H1 (cell line): Measurements from ENCODE around the gene CIBAR2.

ENCODE experiments used
- EZH2 ChIP-seq: fragments of 200-600 bp; sonication (generic); IDR thresholded peaks from 2 replicates; pipeline ENCODE4 v1.7.1; 2012; ENCODE audit warnings: low read depth, mild to moderate bottlenecking, moderate library complexity, low read length, inconsistent platforms; ENCODE audit not compliant: severe bottlenecking
- HDAC2 ChIP-seq, 2 experiments: fragments of 300-600 bp in 1 of 2; sonication (generic) in 1 of 2; IDR thresholded peaks; 2 replicates each; pipeline ENCODE4 v1.6.1; 2011 to 2012; ENCODE audit warnings: low read depth in 2 of 2, low read length in 2 of 2, mild to moderate bottlenecking in 2 of 2, moderate library complexity in 2 of 2, borderline replicate concordance in 1 of 2, inconsistent platforms in 1 of 2
- KDM1A ChIP-seq: fragments of 200-600, 300-600 bp; sonication (generic); IDR thresholded peaks from 2 replicates; pipeline ENCODE4 v1.7.1; 2016; ENCODE audit warnings: mild to moderate bottlenecking, low read length, borderline replicate concordance
- MAFK ChIP-seq: IDR thresholded peaks from 2 replicates; pipeline ENCODE4 v1.6.1; 2012; ENCODE audit warnings: low read depth, mild to moderate bottlenecking, improper control_type of control experiment, low read length
- POLR2AphosphoS5 ChIP-seq: IDR thresholded peaks from 2 replicates; pipeline ENCODE4 v1.6.1; 2011; ENCODE audit warnings: low read depth, low read length
- RNF2 ChIP-seq: fragments of 200-900, 300-1000 bp; sonication (generic); IDR thresholded peaks from 2 replicates; pipeline ENCODE4 v1.7.1; 2016; ENCODE audit warnings: borderline replicate concordance, low read depth, mild to moderate bottlenecking, antibody characterized with exemption, low read length; ENCODE audit not compliant: poor library complexity, severe bottlenecking; ENCODE audit errors: missing control alignments
- SIN3A ChIP-seq, 2 experiments: IDR thresholded peaks in 1 of 2; conservative IDR thresholded peaks in 1 of 2; 2 replicates each; pipeline ENCODE4 v1.6.1; 2011 to 2012; ENCODE audit warnings: low read length in 2 of 2, improper control_type of control experiment in 1 of 2, low read depth in 1 of 2, mild to moderate bottlenecking in 1 of 2
- TF ChIP-seq, protein P1 (sequence below), 3 experiments: IDR thresholded peaks; 1 replicate in 2 of 3; 2 replicates in 1 of 3; pipeline versions ENCODE4 v1.5.1 to v1.6.1; 2011; ENCODE audit warnings: low read length in 3 of 3, mild to moderate bottlenecking in 3 of 3, inconsistent platforms in 2 of 3, low read depth in 1 of 3, moderate library complexity in 1 of 3; ENCODE audit not compliant: insufficient read depth in 1 of 3; ENCODE audit errors: control extremely low read depth in 1 of 3

DNA sequence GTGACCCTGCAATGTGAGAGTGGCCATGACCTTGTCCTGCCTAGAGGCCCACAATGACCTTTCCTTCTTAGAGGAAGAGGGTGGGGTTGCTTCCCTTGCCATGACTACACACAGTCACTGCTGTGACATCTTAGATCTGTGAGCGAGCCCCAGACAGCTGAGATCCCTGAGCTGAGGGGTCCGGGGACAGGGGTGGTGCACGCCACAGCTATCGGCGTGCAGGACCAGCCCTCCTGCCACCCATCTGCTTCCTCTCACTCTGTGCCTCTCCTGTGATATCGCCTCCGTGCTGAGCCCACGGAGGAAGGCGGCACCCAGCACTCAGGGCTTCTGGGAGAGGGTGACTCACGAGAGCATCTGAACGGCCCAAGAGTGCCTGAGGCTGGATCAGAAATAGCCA lies 49.4 kb downstream of the CIBAR2 start:
- TF ChIP-seq EZH2, result no peak
- TF ChIP-seq KDM1A, result no peak
- TF ChIP-seq, protein P1, sequence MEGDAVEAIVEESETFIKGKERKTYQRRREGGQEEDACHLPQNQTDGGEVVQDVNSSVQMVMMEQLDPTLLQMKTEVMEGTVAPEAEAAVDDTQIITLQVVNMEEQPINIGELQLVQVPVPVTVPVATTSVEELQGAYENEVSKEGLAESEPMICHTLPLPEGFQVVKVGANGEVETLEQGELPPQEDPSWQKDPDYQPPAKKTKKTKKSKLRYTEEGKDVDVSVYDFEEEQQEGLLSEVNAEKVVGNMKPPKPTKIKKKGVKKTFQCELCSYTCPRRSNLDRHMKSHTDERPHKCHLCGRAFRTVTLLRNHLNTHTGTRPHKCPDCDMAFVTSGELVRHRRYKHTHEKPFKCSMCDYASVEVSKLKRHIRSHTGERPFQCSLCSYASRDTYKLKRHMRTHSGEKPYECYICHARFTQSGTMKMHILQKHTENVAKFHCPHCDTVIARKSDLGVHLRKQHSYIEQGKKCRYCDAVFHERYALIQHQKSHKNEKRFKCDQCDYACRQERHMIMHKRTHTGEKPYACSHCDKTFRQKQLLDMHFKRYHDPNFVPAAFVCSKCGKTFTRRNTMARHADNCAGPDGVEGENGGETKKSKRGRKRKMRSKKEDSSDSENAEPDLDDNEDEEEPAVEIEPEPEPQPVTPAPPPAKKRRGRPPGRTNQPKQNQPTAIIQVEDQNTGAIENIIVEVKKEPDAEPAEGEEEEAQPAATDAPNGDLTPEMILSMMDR (IDR thresholded peaks at IDR 0.05; ENCODE audit: control extremely low read depth in 1 of 3, insufficient read depth in 1 of 3, low read depth in 1 of 3, low read length in 3 of 3), result no peak
- TF ChIP-seq HDAC2 (IDR thresholded peaks at IDR 0.05; ENCODE audit: borderline replicate concordance in 1 of 2, low read depth in 2 of 2, low read length in 2 of 2), result no peak
- TF ChIP-seq RNF2, result no peak
- no peak for TF ChIP-seq POLR2AphosphoS5
- no peak for TF ChIP-seq MAFK
- no peak for TF ChIP-seq SIN3A (conservative IDR thresholded peaks at IDR 0.05 in 1 of 2, IDR thresholded peaks at IDR 0.05 in 1 of 2; ENCODE audit: low read depth in 1 of 2, low read length in 2 of 2)
